AG04449 (cell line): ENCODE results near the gene MACROH2A1.
A peak's percentile ranks its signal among the peaks of the same experiment; 100 is the strongest.

Experiments used
- CTCF ChIA-PET: fragments of 350-600 bp; formaldehyde crosslinking; extraction: SDS; loops from one replicate; lab custom pipeline; 2021; ENCODE audit warnings: antibody characterized with exemption; lab: Yijun Ruan, JAX
- POLR2A ChIA-PET: fragments of 400-600, 350-600 bp; formaldehyde crosslinking; extraction: SDS; loops from one replicate; lab custom pipeline; 2020; ENCODE audit warnings: antibody characterized with exemption, inconsistent platforms; lab: Yijun Ruan, JAX
- DNase-seq: peaks from one replicate; pipeline ENCODE4 v3.0.0-alpha.2; 2010; ENCODE audit warnings: low read depth, low spot score
- H3K4me3 ChIP-seq: 2 replicates; pipeline ENCODE4 v1.5.1; 2011; ENCODE audit warnings: low read depth, mild to moderate bottlenecking, control low read depth, low read length
- TF ChIP-seq, protein P1 (sequence below): IDR thresholded peaks from one replicate; pipeline ENCODE4 v1.5.1; 2011; ENCODE audit warnings: mild to moderate bottlenecking, moderate library complexity, low read length, control low read depth, inconsistent platforms; ENCODE audit not compliant: insufficient read depth; ENCODE audit errors: missing control alignments

Gene MACROH2A1

DNA sequence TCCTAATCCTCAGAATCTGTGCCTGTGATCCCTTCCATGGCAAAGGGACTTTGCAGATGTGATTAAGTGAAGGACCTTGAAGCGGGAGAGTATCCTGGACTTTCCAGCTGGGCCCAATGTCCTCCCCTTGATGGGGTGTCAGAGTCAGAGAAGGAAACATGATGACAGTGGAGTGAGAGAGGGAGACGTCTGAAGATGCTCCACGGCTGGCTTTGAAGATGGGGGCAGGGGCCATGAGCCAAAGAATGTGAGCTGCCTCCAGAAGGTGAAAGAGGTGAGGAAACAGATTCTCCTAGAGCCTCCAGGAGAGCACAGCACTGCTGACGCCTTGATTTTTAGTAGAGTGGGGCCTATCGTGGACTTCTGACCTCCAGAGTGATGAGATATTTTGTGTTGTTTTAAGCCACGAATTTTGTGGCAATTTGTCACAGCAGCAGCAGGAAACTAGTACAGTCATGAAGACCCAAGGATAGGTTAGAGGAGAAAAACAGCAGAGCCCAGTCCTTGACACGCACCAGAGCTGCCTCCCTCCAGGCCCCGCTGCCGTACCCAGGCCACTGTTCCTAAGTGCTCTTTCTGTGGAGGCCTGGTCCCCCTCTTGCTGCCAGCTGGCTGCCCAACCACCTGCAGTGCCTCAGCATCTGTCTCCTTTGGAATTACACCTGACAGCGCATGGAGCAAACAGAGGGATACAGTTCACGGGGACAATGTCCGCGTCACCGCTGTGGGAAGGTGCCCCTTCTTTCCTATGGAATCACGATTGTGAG, 78.1 kb downstream of the MACROH2A1 start:
- no peak overlapping the region for H3K4me3 ChIP-seq
- no peak for DNase-seq
- TF ChIP-seq, protein P1, sequence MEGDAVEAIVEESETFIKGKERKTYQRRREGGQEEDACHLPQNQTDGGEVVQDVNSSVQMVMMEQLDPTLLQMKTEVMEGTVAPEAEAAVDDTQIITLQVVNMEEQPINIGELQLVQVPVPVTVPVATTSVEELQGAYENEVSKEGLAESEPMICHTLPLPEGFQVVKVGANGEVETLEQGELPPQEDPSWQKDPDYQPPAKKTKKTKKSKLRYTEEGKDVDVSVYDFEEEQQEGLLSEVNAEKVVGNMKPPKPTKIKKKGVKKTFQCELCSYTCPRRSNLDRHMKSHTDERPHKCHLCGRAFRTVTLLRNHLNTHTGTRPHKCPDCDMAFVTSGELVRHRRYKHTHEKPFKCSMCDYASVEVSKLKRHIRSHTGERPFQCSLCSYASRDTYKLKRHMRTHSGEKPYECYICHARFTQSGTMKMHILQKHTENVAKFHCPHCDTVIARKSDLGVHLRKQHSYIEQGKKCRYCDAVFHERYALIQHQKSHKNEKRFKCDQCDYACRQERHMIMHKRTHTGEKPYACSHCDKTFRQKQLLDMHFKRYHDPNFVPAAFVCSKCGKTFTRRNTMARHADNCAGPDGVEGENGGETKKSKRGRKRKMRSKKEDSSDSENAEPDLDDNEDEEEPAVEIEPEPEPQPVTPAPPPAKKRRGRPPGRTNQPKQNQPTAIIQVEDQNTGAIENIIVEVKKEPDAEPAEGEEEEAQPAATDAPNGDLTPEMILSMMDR = no peak
- ChIA-PET POLR2A (no interaction called here), CTCF (interaction anchor here (1.0 to 1.5 kb wide), 3 partner anchors 11 to 129 kb away, joined by 4 to 6 read pairs (median 5); no protein-coding TSS in a partner anchor)

DNA sequence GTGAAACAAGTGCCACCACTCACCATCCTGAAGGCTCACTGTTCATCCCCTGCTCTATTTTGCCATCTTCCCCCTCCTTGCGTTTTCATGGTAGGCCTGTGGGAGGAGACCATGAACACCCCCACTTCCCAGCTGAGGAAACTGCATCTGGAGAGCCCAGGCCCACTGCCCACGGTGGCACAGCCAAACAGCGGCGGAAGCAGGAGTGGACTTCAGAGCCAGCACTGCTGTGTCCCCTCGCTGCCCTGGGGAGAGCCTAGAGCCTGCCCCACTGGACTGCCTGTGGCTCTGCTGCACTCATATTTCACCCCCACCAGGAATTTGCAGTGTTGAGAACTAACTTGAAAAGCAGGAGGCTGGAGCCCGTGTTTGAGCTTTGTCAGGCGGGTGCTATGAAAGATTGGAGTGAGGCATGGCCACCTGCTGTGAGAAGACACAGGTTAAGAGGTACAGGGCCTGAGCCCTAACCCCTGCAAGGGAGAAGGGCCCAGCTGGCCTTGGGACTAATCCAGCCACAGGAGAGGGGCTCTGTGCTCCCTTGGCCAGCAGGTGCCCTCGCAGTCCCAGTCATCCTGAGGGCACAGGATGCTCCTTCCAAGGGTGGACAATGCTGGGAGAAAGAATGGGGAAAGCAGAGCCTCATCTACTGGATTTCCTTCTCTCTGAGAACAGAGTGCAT, 79.0 kb downstream of the MACROH2A1 start:
- CTCF ChIA-PET = interaction anchor here (0.7 to 1.5 kb wide), 3 partner anchors 9 to 128 kb away, joined by 3 to 6 read pairs (median 4); no protein-coding TSS in a partner anchor
- POLR2A ChIA-PET = no interaction called here
- TF ChIP-seq, protein P1 = peak; percentile 18
- no peak overlapping the region for H3K4me3 ChIP-seq
- no peak for DNase-seq

GRCh38 chr5:135319458-135319857, 79.6 kb downstream of the MACROH2A1 start:
- no peak overlapping the region for H3K4me3 ChIP-seq
- TF ChIP-seq, protein P1 = no peak
- POLR2A ChIA-PET = no interaction called here
- no peak for DNase-seq
- CTCF ChIA-PET = interaction anchor here (1.0 to 1.7 kb wide), 4 partner anchors 12 to 128 kb away, joined by 4 to 6 read pairs (median 4); no protein-coding TSS in a partner anchor

DNA sequence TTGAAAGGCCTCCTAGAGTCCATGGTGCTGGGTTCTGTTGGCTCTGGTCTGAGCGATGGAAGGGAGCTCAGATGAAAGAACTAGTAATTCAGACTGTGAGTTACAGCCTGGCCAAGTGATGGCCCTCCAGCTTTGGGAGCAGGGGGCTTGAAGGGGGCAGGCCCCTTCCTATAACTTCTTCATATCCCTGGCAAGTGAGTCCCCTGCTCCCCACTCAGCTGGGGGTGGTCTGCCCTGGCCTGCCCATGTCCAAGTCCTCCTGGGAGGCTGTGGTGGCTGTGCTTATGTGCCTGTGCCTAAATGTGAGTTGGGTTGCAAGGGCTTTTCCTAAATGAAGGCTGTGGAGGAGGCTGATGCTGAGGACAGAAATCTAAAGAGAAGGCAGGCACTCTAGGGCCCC, 80.1 kb downstream of the MACROH2A1 start:
- ChIA-PET POLR2A (no interaction called here), CTCF (interaction anchor here (1.1 to 1.7 kb wide), 2 partner anchors 13 to 14 kb away, joined by 4 read pairs; no protein-coding TSS in a partner anchor)
- no peak for DNase-seq
- no peak overlapping the region for H3K4me3 ChIP-seq
- TF ChIP-seq, protein P1 = no peak

GRCh38 chr5:135318037-135318436, 81.0 kb downstream of the MACROH2A1 start:
- DNase-seq = no peak
- H3K4me3 ChIP-seq = no peak overlapping the region
- TF ChIP-seq, protein P1 = no peak
- ChIA-PET POLR2A (no interaction called here), CTCF (interaction anchor here (0.8 to 1.7 kb wide), 2 partner anchors 15 to 140 kb away, joined by 3 to 4 read pairs; no protein-coding TSS in a partner anchor)

DNA sequence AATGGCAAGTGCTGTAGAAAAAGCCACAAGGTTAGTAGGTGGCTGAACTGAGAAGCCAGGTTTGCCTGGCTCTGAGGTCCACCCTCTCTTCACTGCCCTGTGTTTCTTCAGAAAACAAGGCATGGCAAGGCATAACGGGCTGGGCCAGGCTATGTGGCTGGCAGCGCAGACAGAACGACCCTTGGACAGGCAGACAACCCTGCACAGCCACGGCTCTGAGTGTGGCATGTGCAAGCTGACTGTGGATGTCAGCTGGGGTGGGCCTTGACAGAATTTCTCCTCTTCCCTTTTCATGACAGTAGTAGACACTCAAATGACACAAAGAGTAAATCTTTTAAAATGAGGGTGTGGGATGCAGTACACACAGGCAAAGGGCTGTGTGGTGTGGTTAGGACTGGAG, 81.7 kb downstream of the MACROH2A1 start:
- ChIA-PET CTCF (interaction anchor here (0.8 kb wide), 1 partner anchor 140 kb away, joined by 3 read pairs; no protein-coding TSS in a partner anchor), POLR2A (no interaction called here)
- TF ChIP-seq, protein P1 = no peak
- no peak for DNase-seq
- no peak overlapping the region for H3K4me3 ChIP-seq
